HG03378 (cell line): ENCODE data around the gene SPIN2A.
"Not testable (repeated sequence)": the region's sequence is repeated elsewhere in the genome, so short reads cannot be mapped to it uniquely, and the experiment has no call there.

ENCODE experiments used
- ATAC-seq: cut with Tn5 transposase; IDR thresholded peaks from one replicate; pipeline ENCODE4 v1.9.1; 2021; ENCODE audit warnings: mild to moderate bottlenecking, moderate library complexity; ENCODE audit not compliant: unreplicated experiment

Gene SPIN2A

GRCh38 chrX:57103489-57103888 lies 33.7 kb downstream of the SPIN2A start:
- no peak for ATAC-seq

- ATAC-seq, result not testable (repeated sequence)
Measured at GRCh38 chrX:57102918-57103317, 34.3 kb downstream of the SPIN2A start.
